Keratinocyte (primary cell): Measurements from ENCODE around the gene SMARCAL1. TPM values are rescaled to one million over a fixed set of nuclear protein-coding genes. Genes with fewer than 3 reads are reported as not detected.
A peak's percentile ranks its signal among the peaks of the same experiment; 100 is the strongest.

Experiments used
- DNase-seq: peaks from one replicate; pipeline ENCODE4 v3.0.0-alpha.2; 2011; ENCODE audit warnings: low read depth, missing footprints, low spot score
- FAIRE-seq: peaks from 2 replicates; lab custom pipeline; 2011; peaks lifted over from hg19 to GRCh38; lab: Jason Lieb, UNC
- H2AFZ ChIP-seq: 2 replicates; pipeline ENCODE4 v1.6.0; 2012; ENCODE audit warnings: low read length, control low read depth, inconsistent platforms; ENCODE audit not compliant: control insufficient read depth
- H3K27ac ChIP-seq: 2 replicates; pipeline ENCODE4 v1.5.1; 2011; ENCODE audit warnings: low read length; ENCODE audit not compliant: control insufficient read depth, insufficient read depth
- H3K27me3 ChIP-seq: 3 replicates; pipeline ENCODE4 v1.6.0; 2011; ENCODE audit warnings: low read length; ENCODE audit not compliant: control insufficient read depth, insufficient read depth; ENCODE audit errors: extremely low read depth
- H3K36me3 ChIP-seq, 2 experiments: 2 replicates in 1 of 2; 3 replicates in 1 of 2; pipeline ENCODE4 v1.5.1; 2011; ENCODE audit warnings: low read length in 2 of 2, mild to moderate bottlenecking in 1 of 2; ENCODE audit not compliant: control insufficient read depth in 2 of 2, insufficient read depth in 2 of 2; ENCODE audit errors: extremely low read depth in 1 of 2
- H3K4me1 ChIP-seq: 3 replicates; pipeline ENCODE4 v1.5.1; 2011; ENCODE audit warnings: low read length; ENCODE audit not compliant: control insufficient read depth, insufficient read depth; ENCODE audit errors: extremely low read depth
- H3K4me2 ChIP-seq: 3 replicates; pipeline ENCODE4 v1.6.0; 2011; ENCODE audit warnings: low read depth, low read length; ENCODE audit not compliant: control insufficient read depth, insufficient read depth; ENCODE audit errors: extremely low read depth
- H3K4me3 ChIP-seq, 3 experiments: fragments of 200-600 bp in 1 of 3; sonication (generic) in 1 of 3; 2 replicates in 2 of 3; 3 replicates in 1 of 3; pipeline ENCODE4 v1.5.1; 2011 to 2016; ENCODE audit warnings: low read length in 3 of 3, mild to moderate bottlenecking in 3 of 3, control low read depth in 2 of 3, inconsistent platforms in 1 of 3, low read depth in 1 of 3, mixed read lengths in 1 of 3, mixed run types in 1 of 3, moderate library complexity in 1 of 3; ENCODE audit not compliant: control insufficient read depth in 2 of 3, insufficient read depth in 2 of 3; ENCODE audit errors: extremely low read depth in 1 of 3
- H3K79me2 ChIP-seq: 2 replicates; pipeline ENCODE4 v1.6.0; 2012; ENCODE audit warnings: low read length; ENCODE audit not compliant: control insufficient read depth, insufficient read depth
- H3K9ac ChIP-seq: 3 replicates; pipeline ENCODE4 v1.6.0; 2011; ENCODE audit warnings: low read length; ENCODE audit not compliant: control insufficient read depth, insufficient read depth; ENCODE audit errors: extremely low read depth
- H3K9me1 ChIP-seq: 3 replicates; pipeline ENCODE4 v1.6.0; 2011; ENCODE audit warnings: low read length; ENCODE audit not compliant: control insufficient read depth, insufficient read depth; ENCODE audit errors: extremely low read depth
- H3K9me3 ChIP-seq: 2 replicates; pipeline ENCODE4 v1.5.1; 2012; ENCODE audit warnings: low read depth, low read length; ENCODE audit not compliant: control insufficient read depth
- H4K20me1 ChIP-seq: 3 replicates; pipeline ENCODE4 v1.6.0; 2011; ENCODE audit warnings: low read length; ENCODE audit not compliant: control insufficient read depth, insufficient read depth; ENCODE audit errors: extremely low read depth
- EZH2 ChIP-seq: IDR thresholded peaks from one replicate; pipeline ENCODE4 v1.6.1; 2012; ENCODE audit warnings: inconsistent platforms, mild to moderate bottlenecking, low read length, moderate library complexity
- dilution Hi-C: fragments of 300-500 bp; cut with MboI; formaldehyde crosslinking; loops from one replicate; pipeline ENCODE4 v1.7.0; 2020; ENCODE audit warnings: low sequenced_read_pairs; ENCODE audit not compliant: extremely low pct_ligation_motif_present
- polyA plus RNA-seq, 5 experiments: library from polyadenylated mRNA; depleted of rRNA in 3 of 5; stranded (reverse) in 3 of 5; stranded (forward) in 1 of 5; unstranded in 1 of 5; fragments of >200 nt; gene quantifications; 1 replicate in 1 of 5; 2 replicates in 3 of 5; 3 replicates in 1 of 5; pipeline versions ENCODE4 v1.2.1 to v1.2.3, GENCODE V29; 2011 to 2012; ENCODE audit warnings: missing spikeins in 2 of 5, low read depth in 1 of 5, low replicate concordance in 1 of 5
- TF ChIP-seq, protein P1 (sequence below), 3 experiments: IDR thresholded peaks in 1 of 3; conservative IDR thresholded peaks in 1 of 3; optimal IDR thresholded peaks in 1 of 3; 2 replicates in 2 of 3; 3 replicates in 1 of 3; pipeline versions ENCODE3 to v1.5.1; 2011; ENCODE audit warnings: low read length in 3 of 3, mild to moderate bottlenecking in 3 of 3, moderate library complexity in 2 of 3, control low read depth in 1 of 3, inconsistent platforms in 1 of 3; ENCODE audit not compliant: insufficient read depth in 2 of 3; ENCODE audit errors: extremely low read depth in 1 of 3

Gene SMARCAL1
- polyA plus RNA-seq, 1 donor (not counting 4 experiments of a cell fraction or from before 2014, with no cell fraction given) = 26.3 TPM

GRCh38 chr2:216363221-216363620, 49.1 kb upstream of the SMARCAL1 start:
- H3K4me2 ChIP-seq = peak overlapping the region; percentile 76

GRCh38 chr2:216365518-216365917, 46.8 kb upstream of the SMARCAL1 start:
- no peak overlapping the region for H3K4me3 ChIP-seq
- H3K27ac ChIP-seq = no peak overlapping the region
- H4K20me1 ChIP-seq = no peaks in the 10 kb centered on the region
- H3K27me3 ChIP-seq = no peaks in the 10 kb centered on the region
- H3K36me3 ChIP-seq = no peaks in the 10 kb centered on the region
- no peak overlapping the region for H3K9ac ChIP-seq
- H3K4me2 ChIP-seq = no peak overlapping the region
- TF ChIP-seq, protein P1, sequence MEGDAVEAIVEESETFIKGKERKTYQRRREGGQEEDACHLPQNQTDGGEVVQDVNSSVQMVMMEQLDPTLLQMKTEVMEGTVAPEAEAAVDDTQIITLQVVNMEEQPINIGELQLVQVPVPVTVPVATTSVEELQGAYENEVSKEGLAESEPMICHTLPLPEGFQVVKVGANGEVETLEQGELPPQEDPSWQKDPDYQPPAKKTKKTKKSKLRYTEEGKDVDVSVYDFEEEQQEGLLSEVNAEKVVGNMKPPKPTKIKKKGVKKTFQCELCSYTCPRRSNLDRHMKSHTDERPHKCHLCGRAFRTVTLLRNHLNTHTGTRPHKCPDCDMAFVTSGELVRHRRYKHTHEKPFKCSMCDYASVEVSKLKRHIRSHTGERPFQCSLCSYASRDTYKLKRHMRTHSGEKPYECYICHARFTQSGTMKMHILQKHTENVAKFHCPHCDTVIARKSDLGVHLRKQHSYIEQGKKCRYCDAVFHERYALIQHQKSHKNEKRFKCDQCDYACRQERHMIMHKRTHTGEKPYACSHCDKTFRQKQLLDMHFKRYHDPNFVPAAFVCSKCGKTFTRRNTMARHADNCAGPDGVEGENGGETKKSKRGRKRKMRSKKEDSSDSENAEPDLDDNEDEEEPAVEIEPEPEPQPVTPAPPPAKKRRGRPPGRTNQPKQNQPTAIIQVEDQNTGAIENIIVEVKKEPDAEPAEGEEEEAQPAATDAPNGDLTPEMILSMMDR (optimal IDR thresholded peaks at IDR 0.05 in 1 of 3, IDR thresholded peaks at IDR 0.05 in 1 of 3, conservative IDR thresholded peaks at IDR 0.05 in 1 of 3; ENCODE audit: extremely low read depth in 1 of 3, insufficient read depth in 2 of 3, low read length in 3 of 3) = no peak
- TF ChIP-seq EZH2 = no peak
- H3K79me2 ChIP-seq = peaks cover 12% of the 10 kb centered on the region
- no peak for DNase-seq
- H3K4me1 ChIP-seq = peaks cover 41% of the 10 kb centered on the region
- H3K9me1 ChIP-seq = peaks cover 5% of the 10 kb centered on the region
- H2AFZ ChIP-seq = no peak overlapping the region
- no peak for FAIRE-seq
- dilution Hi-C loops = no loop called here
- H3K9me3 ChIP-seq = no peaks in the 10 kb centered on the region

More at GRCh38 chr2:216363221-216363620, 49.1 kb upstream of the SMARCAL1 start:
- Histone ChIP-seq H3K9me3 (no peaks in the 10 kb centered on the region), H4K20me1 (no peaks in the 10 kb centered on the region), H3K79me2 (peaks cover 7% of the 10 kb centered on the region), H3K36me3 (no peaks in the 10 kb centered on the region), H3K4me1 (peaks cover 19% of the 10 kb centered on the region), H3K27ac (peak overlapping the region; percentile 66), H2AFZ (no peak overlapping the region), H3K9me1 (peaks cover 2% of the 10 kb centered on the region), H3K4me3 (peak overlapping the region in 2 of 3 experiments; percentile 31 to 54), H3K9ac (peak overlapping the region; percentile 28), H3K27me3 (no peaks in the 10 kb centered on the region)
- dilution Hi-C loops = no loop called here
- TF ChIP-seq EZH2 = no peak
- TF ChIP-seq, protein P1 (optimal IDR thresholded peaks at IDR 0.05 in 1 of 3, IDR thresholded peaks at IDR 0.05 in 1 of 3, conservative IDR thresholded peaks at IDR 0.05 in 1 of 3; ENCODE audit: extremely low read depth in 1 of 3, insufficient read depth in 2 of 3, low read length in 3 of 3) = no peak
- no peak for DNase-seq
- FAIRE-seq = peak; percentile 92
